NCI-H2171 (cell line): Measurements from ENCODE around the gene PHRF1.
"Not testable (repeated sequence)": the region's sequence is repeated elsewhere in the genome, so short reads cannot be mapped to it uniquely, and the experiment has no call there.

ENCODE experiments used
- DNase-seq: peaks from one replicate; lab custom pipeline; 2025; lab: John Stamatoyannopoulos, UW

The PHRF1 gene

GRCh38 chr11:627308-627576, 51.0 kb downstream of the PHRF1 start:
- DNase-seq, result no peak

- no peak for DNase-seq
These were observed 51.8 kb downstream of the PHRF1 start for GRCh38 chr11:628056-628455.

- DNase-seq, result no peak
These were observed 52.9 kb downstream of the PHRF1 start for GRCh38 chr11:629237-629583.

GRCh38 chr11:630871-631270, 54.6 kb downstream of the PHRF1 start:
- no peak for DNase-seq

GRCh38 chr11:635945-636510, 59.8 kb downstream of the PHRF1 start:
- no peak for DNase-seq

- DNase-seq, result no peak
These were observed 60.5 kb downstream of the PHRF1 start, which contains the start of gene DRD4 for GRCh38 chr11:636511-637332. Gene DRD4, plus strand, starts transcription at chr11:637269. Its CDS starts 36 bp downstream, at chr11:637305.

- DNase-seq, result no peak
These were observed 61.0 kb downstream of the PHRF1 start for GRCh38 chr11:637333-637592.

GRCh38 chr11:637593-638521, 61.6 kb downstream of the PHRF1 start:
- no peak for DNase-seq

- no peak for DNase-seq
These were observed 62.5 kb downstream of the PHRF1 start for GRCh38 chr11:638631-639331.

- no peak for DNase-seq
These were observed 63.2 kb downstream of the PHRF1 start for GRCh38 chr11:639332-639955.

- no peak for DNase-seq
These were observed 63.9 kb downstream of the PHRF1 start for GRCh38 chr11:640021-640706.

GRCh38 chr11:641806-642370, 65.6 kb downstream of the PHRF1 start:
- no peak for DNase-seq

GRCh38 chr11:643366-643765, 67.1 kb downstream of the PHRF1 start:
- no peak for DNase-seq

- DNase-seq, result no peak
These were observed 67.8 kb downstream of the PHRF1 start for GRCh38 chr11:643849-644738.

- no peak for DNase-seq
These were observed 69.3 kb downstream of the PHRF1 start for GRCh38 chr11:645536-645935.

GRCh38 chr11:646214-646613, 69.9 kb downstream of the PHRF1 start:
- no peak for DNase-seq

GRCh38 chr11:647672-648158, 71.4 kb downstream of the PHRF1 start:
- DNase-seq, result not testable (repeated sequence)

GRCh38 chr11:650482-650881, 74.2 kb downstream of the PHRF1 start:
- DNase-seq, result no peak

GRCh38 chr11:653136-653535, 76.9 kb downstream of the PHRF1 start:
- DNase-seq, result not testable (repeated sequence)

GRCh38 chr11:653837-654236, 77.6 kb downstream of the PHRF1 start:
- DNase-seq, result no peak
